ENCODE data around the gene DOK6.
A peak's percentile ranks its signal among the peaks of the same experiment; 100 is the strongest.
"Not testable (repeated sequence)": the region's sequence is repeated elsewhere in the genome, so short reads cannot be mapped to it uniquely, and the experiment has no call there.

The DOK6 gene

GRCh38 chr18:69843015-69843414, 442.3 kb downstream of the DOK6 start:
- H3K27me3 Mint-ChIP-seq (ENCODE audit: low read depth) = no peaks in the 10 kb centered on the region
- no peak overlapping the region for H3K27ac Mint-ChIP-seq
- H3K36me3 Mint-ChIP-seq (ENCODE audit: low read depth) = no peaks in the 10 kb centered on the region
- no peaks in the 10 kb centered on the region for H3K4me1 Mint-ChIP-seq (ENCODE audit: low read depth)
- no peaks in the 10 kb centered on the region for H3K9me3 Mint-ChIP-seq
- H3K4me3 Mint-ChIP-seq = no peak overlapping the region

DNA sequence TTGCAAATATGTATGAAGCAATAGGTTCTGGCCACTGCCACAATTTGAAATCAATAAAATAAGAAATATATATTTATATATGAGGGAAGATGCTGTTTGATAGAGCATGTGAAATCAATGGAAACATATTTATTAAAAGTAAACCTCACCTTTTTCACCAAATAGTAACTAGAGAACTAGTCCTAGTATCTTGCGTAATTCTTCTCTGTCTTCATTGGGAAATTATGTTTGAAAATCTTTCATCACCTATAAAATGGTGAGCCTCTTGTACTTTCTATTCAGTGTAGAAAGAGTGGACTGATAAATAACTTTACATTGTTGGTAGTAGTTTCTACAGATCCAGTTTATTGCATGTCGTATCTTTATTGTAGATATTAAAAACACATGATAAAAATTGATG, 444.0 kb downstream of the DOK6 start:
- Mint-ChIP-seq H3K4me3 (no peak overlapping the region), H3K9me3 (no peaks in the 10 kb centered on the region), H3K27me3 (ENCODE audit: low read depth) (no peaks in the 10 kb centered on the region), H3K36me3 (ENCODE audit: low read depth) (no peaks in the 10 kb centered on the region), H3K27ac (no peak overlapping the region), H3K4me1 (ENCODE audit: low read depth) (no peaks in the 10 kb centered on the region)

GRCh38 chr18:69845593-69846506, 445.2 kb downstream of the DOK6 start:
- Mint-ChIP-seq H3K4me1 (ENCODE audit: low read depth) (no peaks in the 10 kb centered on the region), H3K27me3 (ENCODE audit: low read depth) (no peaks in the 10 kb centered on the region), H3K36me3 (ENCODE audit: low read depth) (no peaks in the 10 kb centered on the region), H3K4me3 (no peak overlapping the region), H3K9me3 (no peaks in the 10 kb centered on the region), H3K27ac (no peak overlapping the region)

GRCh38 chr18:69853051-69853450, 452.4 kb downstream of the DOK6 start:
- Mint-ChIP-seq H3K4me3 (no peak overlapping the region), H3K9me3 (no peaks in the 10 kb centered on the region), H3K4me1 (ENCODE audit: low read depth) (no peaks in the 10 kb centered on the region), H3K27me3 (ENCODE audit: low read depth) (no peaks in the 10 kb centered on the region), H3K36me3 (ENCODE audit: low read depth) (peaks cover 20% of the 10 kb centered on the region), H3K27ac (no peak overlapping the region)

DNA sequence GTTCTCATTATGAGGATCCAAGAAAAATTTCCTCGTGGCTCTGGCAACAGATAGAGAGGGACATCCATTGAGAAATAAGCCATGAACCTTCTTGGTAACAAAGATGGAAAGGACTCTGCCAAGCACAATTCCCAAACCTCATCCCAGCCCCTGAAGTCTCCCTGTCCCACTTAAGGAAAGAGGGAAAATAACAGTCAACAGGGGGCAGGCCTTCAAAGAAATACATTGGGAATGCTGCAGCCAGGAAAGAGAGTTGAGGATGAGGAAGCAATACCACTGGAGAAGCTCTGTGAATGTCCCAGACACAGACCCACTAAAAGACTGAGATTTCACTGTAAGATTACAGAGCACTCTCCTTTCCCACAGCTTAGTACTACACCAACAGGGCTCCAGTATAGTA, 453.8 kb downstream of the DOK6 start:
- Mint-ChIP-seq H3K4me3 (no peak overlapping the region), H3K36me3 (ENCODE audit: low read depth) (peaks cover 27% of the 10 kb centered on the region), H3K9me3 (no peaks in the 10 kb centered on the region), H3K27me3 (ENCODE audit: low read depth) (no peaks in the 10 kb centered on the region), H3K27ac (no peak overlapping the region), H3K4me1 (ENCODE audit: low read depth) (no peaks in the 10 kb centered on the region)

DNA sequence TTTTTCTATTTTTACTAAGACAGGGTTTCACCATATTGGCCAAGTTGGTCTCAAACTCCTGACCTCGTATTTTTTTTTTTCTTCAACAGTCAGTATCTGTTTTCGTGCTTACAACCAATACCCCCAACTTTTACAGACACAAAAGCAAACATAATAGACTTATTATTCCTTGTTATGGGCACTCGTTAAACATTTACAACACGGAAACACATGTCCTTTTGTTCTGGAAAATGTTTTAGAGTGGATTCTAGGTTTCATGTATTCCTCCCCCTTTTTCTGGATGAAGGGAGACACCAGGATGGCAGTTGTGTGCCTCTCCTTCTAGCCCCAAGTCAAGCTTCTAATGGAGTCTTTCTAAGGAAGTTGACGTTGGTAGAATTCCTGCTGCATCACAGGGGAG, 458.2 kb downstream of the DOK6 start:
- peaks cover 36% of the 10 kb centered on the region for H3K36me3 Mint-ChIP-seq (ENCODE audit: low read depth)
- H3K4me1 Mint-ChIP-seq (ENCODE audit: low read depth) = no peaks in the 10 kb centered on the region
- no peaks in the 10 kb centered on the region for H3K9me3 Mint-ChIP-seq
- no peaks in the 10 kb centered on the region for H3K27me3 Mint-ChIP-seq (ENCODE audit: low read depth)
- no peak overlapping the region for H3K4me3 Mint-ChIP-seq
- no peak overlapping the region for H3K27ac Mint-ChIP-seq

DNA sequence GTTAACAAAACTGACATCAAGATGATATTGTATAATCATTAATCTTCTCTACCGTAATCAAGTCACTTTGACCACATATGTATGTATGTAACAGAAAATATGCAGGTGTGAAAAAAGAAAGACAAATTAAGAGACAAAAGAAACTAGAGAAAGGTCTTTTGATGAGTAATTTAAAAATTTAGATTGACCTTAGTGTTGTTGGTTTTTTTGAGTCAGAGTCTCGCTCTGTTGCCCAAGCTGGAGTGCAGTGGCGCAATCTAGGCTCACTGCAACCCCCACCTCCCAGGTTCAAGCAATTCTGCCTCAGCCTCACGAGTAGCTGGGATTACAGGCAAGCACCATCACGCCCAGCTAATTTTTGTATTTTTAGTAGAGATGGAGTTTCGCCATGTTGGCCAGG, 464.1 kb downstream of the DOK6 start:
- peaks cover 53% of the 10 kb centered on the region for H3K36me3 Mint-ChIP-seq (ENCODE audit: low read depth)
- not testable (repeated sequence) for H3K4me1 Mint-ChIP-seq (ENCODE audit: low read depth); H3K9me3 Mint-ChIP-seq; H3K27me3 Mint-ChIP-seq (ENCODE audit: low read depth); H3K27ac Mint-ChIP-seq; H3K4me3 Mint-ChIP-seq

- H3K4me3 Mint-ChIP-seq = no peak overlapping the region
- peaks cover 57% of the 10 kb centered on the region for H3K36me3 Mint-ChIP-seq (ENCODE audit: low read depth)
- no peaks in the 10 kb centered on the region for H3K27me3 Mint-ChIP-seq (ENCODE audit: low read depth)
- H3K27ac Mint-ChIP-seq = no peak overlapping the region
- no peaks in the 10 kb centered on the region for H3K9me3 Mint-ChIP-seq
- peaks cover 4% of the 10 kb centered on the region for H3K4me1 Mint-ChIP-seq (ENCODE audit: low read depth)
Observed at GRCh38 chr18:69865776-69866175, 465.1 kb downstream of the DOK6 start.

DNA sequence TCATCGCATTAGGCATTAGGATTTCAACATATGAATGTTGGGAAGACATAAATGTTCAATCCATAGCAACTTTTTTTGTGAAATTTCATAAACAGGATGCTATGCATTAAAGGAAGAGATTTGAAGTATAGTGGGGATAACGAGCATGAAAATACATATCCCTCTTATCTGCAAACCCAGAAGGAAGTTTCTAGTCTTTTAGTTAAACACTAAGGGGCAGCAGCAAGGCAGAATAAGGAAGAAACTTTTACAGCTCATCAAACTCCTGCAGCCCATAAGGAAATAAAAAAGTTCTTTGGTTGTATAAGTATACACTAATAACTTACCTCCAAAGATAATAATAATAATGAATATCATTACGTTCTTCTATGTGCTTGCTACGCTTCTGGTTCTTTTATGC, 465.5 kb downstream of the DOK6 start:
- no peak overlapping the region for H3K27ac Mint-ChIP-seq
- H3K4me1 Mint-ChIP-seq (ENCODE audit: low read depth) = peaks cover 4% of the 10 kb centered on the region
- no peaks in the 10 kb centered on the region for H3K27me3 Mint-ChIP-seq (ENCODE audit: low read depth)
- H3K4me3 Mint-ChIP-seq = no peak overlapping the region
- H3K9me3 Mint-ChIP-seq = no peaks in the 10 kb centered on the region
- H3K36me3 Mint-ChIP-seq (ENCODE audit: low read depth) = peaks cover 61% of the 10 kb centered on the region

DNA sequence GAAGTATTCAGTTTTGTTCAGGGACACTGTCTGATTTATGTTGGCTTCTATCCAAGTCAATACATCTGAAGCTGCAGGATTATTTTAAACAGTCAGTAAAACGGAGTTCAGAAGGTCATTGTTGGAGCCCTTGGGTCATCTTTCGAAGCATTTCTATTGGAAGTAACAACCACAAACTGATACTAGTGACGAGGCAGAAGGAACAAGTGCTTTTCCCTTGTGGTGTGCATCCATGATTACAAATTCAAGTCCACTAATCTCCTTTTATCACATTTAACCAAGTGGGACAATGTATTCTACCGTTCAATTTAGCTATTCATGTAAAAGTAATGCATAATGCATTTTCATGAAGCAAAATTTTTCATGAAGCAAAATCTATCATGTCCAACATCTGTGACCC, 470.0 kb downstream of the DOK6 start:
- H3K27ac Mint-ChIP-seq = no peak overlapping the region
- H3K9me3 Mint-ChIP-seq = no peaks in the 10 kb centered on the region
- H3K4me1 Mint-ChIP-seq (ENCODE audit: low read depth) = peaks cover 24% of the 10 kb centered on the region
- no peaks in the 10 kb centered on the region for H3K27me3 Mint-ChIP-seq (ENCODE audit: low read depth)
- H3K4me3 Mint-ChIP-seq = no peak overlapping the region
- H3K36me3 Mint-ChIP-seq (ENCODE audit: low read depth) = peaks cover 58% of the 10 kb centered on the region

DNA sequence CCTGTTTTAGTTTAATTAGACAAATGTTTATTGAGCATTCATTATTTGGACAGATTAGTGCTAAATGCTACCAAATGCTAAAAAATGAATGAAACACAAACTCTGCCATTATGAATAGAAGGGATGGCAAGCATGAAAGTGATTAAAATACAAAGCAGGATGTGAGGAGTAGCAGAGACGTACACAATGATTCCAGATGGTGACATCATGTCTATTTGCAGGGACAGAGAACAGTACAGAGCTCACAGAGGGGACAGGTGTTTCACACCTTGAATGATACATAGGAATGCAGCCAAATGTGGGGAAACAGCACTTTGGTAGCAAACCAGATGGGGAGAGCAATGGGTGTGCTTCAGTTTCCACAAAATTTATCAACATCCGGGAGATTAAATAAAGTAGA, 470.7 kb downstream of the DOK6 start:
- H3K36me3 Mint-ChIP-seq (ENCODE audit: low read depth) = peaks cover 56% of the 10 kb centered on the region
- H3K4me1 Mint-ChIP-seq (ENCODE audit: low read depth) = peaks cover 23% of the 10 kb centered on the region
- no peaks in the 10 kb centered on the region for H3K9me3 Mint-ChIP-seq
- H3K27me3 Mint-ChIP-seq (ENCODE audit: low read depth) = no peaks in the 10 kb centered on the region
- peak overlapping the region; percentile 4 for H3K27ac Mint-ChIP-seq
- no peak overlapping the region for H3K4me3 Mint-ChIP-seq

DNA sequence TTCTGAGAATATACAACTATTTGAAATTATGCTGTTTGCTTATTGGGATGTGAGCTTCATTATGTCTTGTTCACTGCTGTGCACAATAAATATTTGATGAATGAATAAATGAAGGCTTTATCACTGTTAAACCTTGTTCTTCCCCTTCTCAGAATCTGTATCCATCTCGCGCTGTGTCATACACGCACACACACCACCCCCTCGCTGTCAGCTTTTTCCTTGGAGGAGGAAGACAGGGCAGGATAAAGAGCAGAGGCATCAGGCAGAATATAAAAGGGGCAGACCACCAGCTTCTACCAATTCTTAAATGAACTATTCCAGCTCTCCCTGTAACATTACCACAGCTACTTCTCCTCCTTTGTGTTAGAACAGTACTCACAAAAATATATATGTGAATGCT, 472.0 kb downstream of the DOK6 start:
- Mint-ChIP-seq H3K36me3 (ENCODE audit: low read depth) (peaks cover 48% of the 10 kb centered on the region), H3K4me3 (no peak overlapping the region), H3K27me3 (ENCODE audit: low read depth) (no peaks in the 10 kb centered on the region), H3K4me1 (ENCODE audit: low read depth) (peaks cover 23% of the 10 kb centered on the region), H3K27ac (no peak overlapping the region), H3K9me3 (no peaks in the 10 kb centered on the region)

DNA sequence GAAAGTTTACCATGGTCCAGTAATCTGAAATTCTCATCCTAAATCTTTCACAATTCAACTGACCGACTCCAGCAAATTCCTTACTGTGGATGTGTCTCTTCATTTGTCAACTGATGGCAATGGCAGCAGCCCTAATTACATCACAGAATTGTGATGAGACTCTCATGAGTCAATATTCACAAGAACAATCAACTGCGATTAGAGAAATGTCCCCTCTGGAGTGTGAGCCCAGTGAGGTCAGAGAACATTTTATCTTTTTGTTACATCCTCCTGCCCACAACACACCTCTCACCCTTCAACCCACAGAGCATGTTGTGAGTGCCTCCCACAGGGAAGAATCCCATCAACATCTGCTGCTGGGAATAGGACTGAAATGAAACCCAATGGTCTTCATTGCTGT, 473.4 kb downstream of the DOK6 start:
- H3K27me3 Mint-ChIP-seq (ENCODE audit: low read depth) = no peaks in the 10 kb centered on the region

GRCh38 chr18:69876490-69876889, 475.8 kb downstream of the DOK6 start:
- Mint-ChIP-seq H3K27ac (no peak overlapping the region), H3K4me3 (no peak overlapping the region), H3K4me1 (ENCODE audit: low read depth) (peaks cover 29% of the 10 kb centered on the region), H3K36me3 (ENCODE audit: low read depth) (peaks cover 42% of the 10 kb centered on the region), H3K9me3 (no peaks in the 10 kb centered on the region), H3K27me3 (ENCODE audit: low read depth) (no peaks in the 10 kb centered on the region)

More for the DNA sequence above, 473.4 kb downstream of the DOK6 start:
- peaks cover 24% of the 10 kb centered on the region for H3K4me1 Mint-ChIP-seq (ENCODE audit: low read depth)
- peaks cover 45% of the 10 kb centered on the region for H3K36me3 Mint-ChIP-seq (ENCODE audit: low read depth)
- H3K9me3 Mint-ChIP-seq = no peaks in the 10 kb centered on the region
- H3K4me3 Mint-ChIP-seq = no peak overlapping the region
- H3K27ac Mint-ChIP-seq = no peak overlapping the region

GRCh38 chr18:69878213-69878933, 477.7 kb downstream of the DOK6 start:
- H3K4me1 Mint-ChIP-seq (ENCODE audit: low read depth) = peaks cover 30% of the 10 kb centered on the region
- H3K27ac Mint-ChIP-seq = no peak overlapping the region
- no peaks in the 10 kb centered on the region for H3K9me3 Mint-ChIP-seq
- peaks cover 38% of the 10 kb centered on the region for H3K36me3 Mint-ChIP-seq (ENCODE audit: low read depth)
- no peaks in the 10 kb centered on the region for H3K27me3 Mint-ChIP-seq (ENCODE audit: low read depth)
- no peak overlapping the region for H3K4me3 Mint-ChIP-seq
